GM18517 (cell line): ENCODE measurements around the gene WDR53.
"Not testable (repeated sequence)": the region's sequence is repeated elsewhere in the genome, so short reads cannot be mapped to it uniquely, and the experiment has no call there.

Experiments used
- ATAC-seq: cut with Tn5 transposase; IDR thresholded peaks from one replicate; pipeline ENCODE4 v1.9.1; 2021; ENCODE audit warnings: mild to moderate bottlenecking, moderate library complexity; ENCODE audit not compliant: unreplicated experiment

Gene WDR53

DNA sequence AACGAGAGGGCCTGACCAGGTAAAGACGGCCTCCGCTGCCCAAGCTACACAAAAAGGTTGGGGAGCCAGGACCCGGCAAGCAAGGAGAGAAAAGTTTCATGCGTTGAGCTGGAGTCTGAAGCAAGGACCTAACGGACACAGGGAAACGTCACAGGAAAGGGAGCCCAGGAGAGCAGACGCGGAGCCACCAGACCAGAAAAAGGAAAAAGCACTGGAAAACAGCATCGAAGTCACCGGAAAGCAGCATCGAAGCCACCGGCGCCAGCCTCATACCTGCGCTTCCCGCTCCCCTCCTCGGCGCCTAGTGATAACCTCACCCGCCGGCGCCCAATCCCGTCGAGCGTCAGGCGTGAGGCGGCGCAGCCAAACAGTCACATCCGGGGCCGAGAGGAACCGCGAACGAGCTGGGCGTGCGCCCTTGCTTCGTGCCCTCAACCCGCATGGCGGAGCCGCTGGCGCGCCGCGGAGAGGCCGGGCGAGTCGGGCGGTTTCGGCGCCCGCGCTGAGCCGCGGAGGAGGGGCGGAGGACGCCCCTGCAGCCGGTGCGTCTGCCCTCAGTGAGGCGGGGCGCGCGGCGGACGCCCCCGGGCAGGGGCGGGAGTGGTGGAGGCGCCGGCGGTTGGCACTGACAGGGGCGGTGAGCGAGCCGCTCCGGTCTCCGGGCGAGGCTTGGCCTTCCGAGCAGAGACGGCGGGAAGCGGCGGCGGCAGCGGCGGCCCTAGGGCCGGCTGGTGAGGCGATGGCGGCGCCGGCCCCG is at the start of gene WDR53, which contains the start of gene FBXO45:
Gene WDR53 (minus strand): TSS at position 309 of the 757 bp plus-strand sequence. CDS start 7,079 bp downstream, outside the sequence.
Gene FBXO45 (plus strand): TSS at position 415 of the 757 bp plus-strand sequence. CDS start 325 bp downstream, at position 740.
- ATAC-seq = peak; percentile 93

DNA sequence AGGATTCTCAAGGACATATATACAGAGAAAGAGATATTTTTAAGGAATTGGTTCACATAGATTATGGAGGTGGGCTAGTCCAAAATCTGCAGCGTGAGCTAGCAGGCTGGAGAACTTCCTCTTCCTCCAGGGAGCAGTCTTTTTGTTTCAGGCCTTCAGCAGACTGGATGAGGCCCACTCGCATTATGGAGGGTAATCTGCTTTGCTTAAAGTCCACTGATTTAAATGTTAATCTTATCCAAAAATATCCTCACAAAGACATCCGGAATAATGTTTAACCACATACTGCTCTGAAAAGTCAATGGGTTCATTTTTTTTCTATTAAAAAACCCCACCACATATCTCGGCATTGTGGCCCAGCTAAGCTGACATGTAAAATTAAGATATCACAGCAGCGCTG is 48.9 kb upstream of the WDR53 start:
- ATAC-seq = no peak

DNA sequence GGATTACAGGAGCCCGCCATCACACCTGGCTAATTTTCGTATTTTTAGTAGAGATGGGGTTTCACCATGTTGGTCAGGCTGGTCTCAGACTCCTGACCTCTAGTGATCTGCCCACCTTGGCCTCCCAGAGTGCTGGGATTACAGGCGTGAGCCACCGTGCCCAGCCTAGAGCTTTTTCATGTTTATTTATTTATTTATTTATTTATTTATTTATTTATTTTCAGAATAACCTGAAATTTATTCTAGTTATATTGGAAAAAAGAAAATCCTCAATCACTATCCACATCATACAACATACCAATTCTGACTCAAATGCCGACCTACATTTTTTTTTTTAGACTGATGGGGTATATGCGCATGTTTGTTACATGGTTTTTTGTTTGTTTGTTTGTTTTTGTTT is 46.9 kb upstream of the WDR53 start:
- ATAC-seq = not testable (repeated sequence)

GRCh38 chr3:196611761-196612483 is 43.6 kb upstream of the WDR53 start:
- ATAC-seq = no peak

GRCh38 chr3:196609805-196610515 is 41.6 kb upstream of the WDR53 start:
- ATAC-seq = no peak

- ATAC-seq = peak; percentile 42
These were observed 41.0 kb upstream of the WDR53 start for GRCh38 chr3:196609343-196609775.

GRCh38 chr3:196608693-196609092 is 40.3 kb upstream of the WDR53 start:
- no peak for ATAC-seq

GRCh38 chr3:196604548-196604947 is 36.2 kb upstream of the WDR53 start:
- ATAC-seq = no peak

DNA sequence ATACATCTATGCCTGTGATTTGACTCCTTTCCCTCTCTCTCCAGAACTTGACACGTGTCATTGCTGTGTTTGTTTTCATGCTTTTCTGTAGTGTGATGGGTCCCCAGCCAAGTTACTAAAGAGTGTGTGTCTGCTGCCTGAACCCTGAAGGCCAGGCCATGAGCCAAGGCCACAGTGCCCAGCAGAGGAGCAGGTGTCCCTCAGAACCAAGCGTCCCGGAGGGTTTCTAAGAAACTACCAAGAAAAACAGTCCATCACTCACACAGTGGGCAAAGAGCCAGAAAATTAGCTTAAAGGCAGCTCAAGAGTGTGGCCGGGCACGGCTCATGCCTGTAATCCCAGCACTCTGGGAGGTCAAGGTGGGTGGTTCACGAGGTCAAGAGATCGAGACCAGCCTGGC is 35.3 kb upstream of the WDR53 start:
- no peak for ATAC-seq

DNA sequence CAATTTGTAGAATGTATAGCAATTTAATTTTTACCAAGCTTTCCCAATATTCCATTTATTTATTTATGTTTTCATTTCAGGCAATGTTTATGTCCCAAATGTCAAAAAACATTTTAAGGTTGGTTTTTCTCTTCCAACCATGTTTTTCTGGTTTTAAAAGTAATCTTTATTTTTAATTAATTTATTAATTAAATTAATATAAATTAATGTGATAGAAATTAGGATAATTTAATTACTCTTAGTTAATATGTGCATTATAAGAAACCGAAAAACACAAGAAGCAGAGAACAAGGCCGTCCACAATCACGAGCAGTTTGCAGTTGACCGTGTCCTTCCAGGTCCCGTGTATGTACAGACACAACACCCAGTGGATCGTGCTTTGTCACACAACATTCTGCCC is 34.3 kb upstream of the WDR53 start:
- no peak for ATAC-seq

- no peak for ATAC-seq
These were observed 32.0 kb upstream of the WDR53 start for GRCh38 chr3:196600359-196600758.

- no peak for ATAC-seq
These were observed 31.4 kb upstream of the WDR53 start for GRCh38 chr3:196599734-196600128.

DNA sequence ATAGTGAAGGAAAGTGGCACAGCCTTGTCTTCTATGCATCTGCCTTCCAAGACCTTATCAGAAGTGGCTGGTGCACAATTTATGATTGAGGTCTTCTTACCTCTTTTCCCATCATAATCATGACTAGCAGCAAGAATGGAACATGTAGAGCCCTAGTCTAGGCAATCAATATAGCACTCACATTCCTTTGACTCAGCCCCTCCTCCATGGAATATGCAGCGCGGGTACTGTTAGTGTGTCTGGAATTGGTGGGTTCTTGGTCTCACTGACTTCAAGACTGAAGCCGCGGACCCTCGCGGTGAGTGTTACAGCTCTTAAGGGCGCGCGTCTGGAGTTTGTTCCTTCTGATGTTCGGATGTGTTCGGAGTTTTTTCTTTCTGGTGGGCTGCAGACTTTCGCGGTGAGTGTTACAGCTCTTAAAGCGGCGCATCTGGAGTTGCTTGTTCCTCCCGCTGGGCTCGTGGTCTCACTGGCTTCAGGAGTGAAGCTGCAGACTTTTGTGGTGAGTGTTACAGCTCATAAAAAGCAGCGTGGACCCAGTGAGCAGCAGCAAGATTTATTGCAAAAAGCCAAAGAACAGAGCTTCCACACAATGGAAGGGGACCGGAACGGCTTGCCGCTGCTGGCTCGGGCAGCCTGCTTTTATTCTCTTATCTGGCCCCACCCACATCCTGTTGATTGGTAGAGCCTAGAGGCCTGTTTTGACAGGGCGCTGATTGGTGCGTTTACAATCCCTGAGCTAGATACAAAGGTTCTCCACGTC is 29.8 kb upstream of the WDR53 start:
- ATAC-seq = not testable (repeated sequence)

- no peak for ATAC-seq
These were observed 28.0 kb upstream of the WDR53 start for GRCh38 chr3:196596355-196596754.

DNA sequence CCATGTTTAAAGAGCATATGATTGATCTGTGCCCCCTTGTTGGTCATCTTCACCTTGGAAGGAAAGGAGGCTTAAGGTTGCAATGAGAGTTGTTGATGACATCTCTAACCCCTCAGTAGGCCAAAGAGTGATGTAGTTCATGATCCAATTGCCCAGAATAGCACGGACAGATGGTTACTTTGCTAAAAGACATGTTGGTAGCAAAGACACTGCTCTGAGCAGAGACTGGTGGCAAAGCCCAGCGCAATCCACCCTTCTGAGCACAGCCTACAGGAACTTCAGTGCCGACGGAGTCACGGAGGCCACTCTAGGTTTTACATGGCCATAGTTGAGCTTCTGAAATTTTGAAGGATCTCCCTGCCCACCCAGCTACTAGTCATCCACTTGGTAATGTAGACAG is 21.9 kb upstream of the WDR53 start:
- ATAC-seq = no peak

DNA sequence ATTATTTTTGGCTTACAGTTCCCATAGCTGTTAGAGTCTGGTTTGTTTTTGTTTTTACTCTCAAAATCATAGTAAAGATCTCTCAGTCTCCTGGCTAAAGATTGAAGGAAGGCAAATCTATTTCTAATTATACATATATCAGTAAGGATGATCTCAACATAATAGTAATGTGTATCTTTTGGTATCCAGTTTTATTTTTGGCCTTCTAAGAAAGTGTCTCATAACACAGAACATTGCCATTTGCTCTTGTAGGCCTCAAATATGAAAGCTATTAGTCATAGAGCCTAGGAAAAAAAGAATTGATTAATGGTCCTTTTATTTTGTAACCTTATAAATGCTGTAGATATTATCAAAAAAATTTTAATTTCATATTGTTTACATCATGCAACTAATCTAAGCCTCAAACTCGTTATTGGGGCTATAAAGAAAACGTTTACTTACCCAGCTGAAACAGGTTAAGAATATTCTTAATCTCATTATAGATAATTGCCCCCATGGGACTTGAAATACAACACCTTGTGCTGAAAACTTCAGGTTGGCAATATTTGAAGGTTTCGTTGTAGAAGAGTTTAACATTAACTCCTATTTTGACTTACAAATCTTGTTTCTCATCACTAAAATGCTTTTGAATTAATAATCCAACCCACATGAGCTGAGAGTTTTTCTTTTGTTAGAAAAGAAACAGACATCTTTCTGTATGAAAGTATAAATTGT is 16.8 kb upstream of the WDR53 start:
- no peak for ATAC-seq

DNA sequence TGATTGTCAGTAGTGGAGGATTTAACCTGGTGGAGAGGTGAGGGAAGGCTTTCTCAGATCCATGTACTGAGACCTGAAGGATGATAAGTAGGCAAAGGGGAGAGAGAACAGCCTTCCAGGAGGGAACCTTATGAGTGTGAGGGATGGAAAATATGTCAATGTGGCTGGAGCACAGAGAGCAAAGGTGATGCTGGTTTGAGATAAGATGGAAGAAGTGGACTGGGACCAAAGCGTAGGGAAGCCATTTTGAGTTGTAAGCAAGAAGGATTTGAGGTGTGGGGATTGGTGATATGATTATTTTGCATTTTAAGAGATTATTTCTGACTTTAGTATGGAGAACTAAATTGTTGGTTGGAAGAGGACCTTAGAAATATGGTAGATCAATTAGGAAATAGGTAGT is 4.0 kb upstream of the WDR53 start:
- no peak for ATAC-seq

- not testable (repeated sequence) for ATAC-seq
These were observed 2.0 kb upstream of the WDR53 start for GRCh38 chr3:196570332-196570731.

- ATAC-seq = peak; percentile 39
These were observed 706 bp upstream of the WDR53 start for GRCh38 chr3:196569003-196569516.

DNA sequence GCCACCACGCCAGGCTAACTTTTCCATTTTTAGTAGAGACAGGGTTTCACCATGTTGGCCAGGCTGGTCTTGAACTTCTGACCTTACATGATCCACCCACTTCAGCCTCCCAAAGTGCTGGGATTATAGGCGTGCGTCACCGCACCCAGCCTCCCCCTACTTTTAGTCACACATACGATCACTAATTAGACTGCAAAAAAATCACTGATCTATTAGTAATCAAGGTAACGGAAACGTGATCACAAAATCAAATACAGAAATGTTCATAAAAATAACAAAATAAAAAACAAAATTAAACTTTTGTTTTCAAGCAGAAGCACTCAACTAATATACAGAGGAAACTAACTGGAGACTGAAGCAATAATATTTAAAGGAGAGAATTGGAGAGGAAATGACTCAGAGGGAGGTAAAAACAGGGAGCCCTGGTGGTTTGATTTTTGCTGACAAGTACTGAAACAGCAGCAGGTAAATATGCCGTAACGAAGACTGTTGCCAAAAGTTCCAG is 4.6 kb downstream of the WDR53 start:
- no peak for ATAC-seq
